Femur (tissue), 1 donor: ENCODE measurements around the gene SEPTIN12.
"Not testable (repeated sequence)": the region's sequence is repeated elsewhere in the genome, so short reads cannot be mapped to it uniquely, and the experiment has no call there.

Experiments used
- DNase-seq: peaks from one replicate; pipeline ENCODE4 v3.0.0-alpha.2; 2017

SEPTIN12 gene

DNA sequence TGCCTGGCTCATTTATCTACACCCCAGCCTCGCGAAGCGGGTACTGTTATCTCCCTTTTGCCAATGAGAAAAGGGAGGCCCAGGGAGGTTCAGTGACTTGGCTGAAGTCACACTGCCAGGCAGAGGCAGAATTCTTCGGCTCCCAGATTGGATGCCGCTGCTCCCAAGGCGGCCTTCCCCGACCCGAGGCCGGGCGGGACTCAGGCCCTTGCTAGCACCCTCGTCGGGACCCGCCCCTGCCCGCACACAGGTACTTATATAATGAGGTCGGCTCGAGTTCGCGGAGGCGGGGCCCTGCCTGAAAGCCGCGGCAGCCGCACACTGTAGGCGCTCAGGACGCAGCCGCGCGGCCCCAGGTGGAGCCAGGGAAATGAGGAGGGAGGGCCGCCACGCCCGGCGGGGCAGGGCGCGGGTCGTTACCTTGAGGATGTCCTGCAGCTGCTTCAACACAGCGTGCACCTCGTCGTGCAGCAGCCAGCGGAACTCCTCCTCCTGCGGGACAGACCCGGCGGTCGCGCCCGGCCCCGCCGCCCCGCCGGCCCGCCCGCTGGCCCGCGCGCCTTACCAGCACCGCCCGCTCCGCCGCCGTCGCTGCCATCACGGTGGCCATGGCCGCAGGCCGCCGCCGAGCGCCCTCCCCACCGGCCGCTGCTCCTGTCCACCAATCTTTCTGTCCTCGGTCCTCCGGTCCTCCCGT, 14.0 kb upstream of the SEPTIN12 start, which contains the start of gene ROGDI:
ROGDI (minus strand) TSS at position 672 of the 697 bp plus-strand sequence; CDS start at position 610, 62 bp downstream.
- DNase-seq: peak; percentile 67

DNA sequence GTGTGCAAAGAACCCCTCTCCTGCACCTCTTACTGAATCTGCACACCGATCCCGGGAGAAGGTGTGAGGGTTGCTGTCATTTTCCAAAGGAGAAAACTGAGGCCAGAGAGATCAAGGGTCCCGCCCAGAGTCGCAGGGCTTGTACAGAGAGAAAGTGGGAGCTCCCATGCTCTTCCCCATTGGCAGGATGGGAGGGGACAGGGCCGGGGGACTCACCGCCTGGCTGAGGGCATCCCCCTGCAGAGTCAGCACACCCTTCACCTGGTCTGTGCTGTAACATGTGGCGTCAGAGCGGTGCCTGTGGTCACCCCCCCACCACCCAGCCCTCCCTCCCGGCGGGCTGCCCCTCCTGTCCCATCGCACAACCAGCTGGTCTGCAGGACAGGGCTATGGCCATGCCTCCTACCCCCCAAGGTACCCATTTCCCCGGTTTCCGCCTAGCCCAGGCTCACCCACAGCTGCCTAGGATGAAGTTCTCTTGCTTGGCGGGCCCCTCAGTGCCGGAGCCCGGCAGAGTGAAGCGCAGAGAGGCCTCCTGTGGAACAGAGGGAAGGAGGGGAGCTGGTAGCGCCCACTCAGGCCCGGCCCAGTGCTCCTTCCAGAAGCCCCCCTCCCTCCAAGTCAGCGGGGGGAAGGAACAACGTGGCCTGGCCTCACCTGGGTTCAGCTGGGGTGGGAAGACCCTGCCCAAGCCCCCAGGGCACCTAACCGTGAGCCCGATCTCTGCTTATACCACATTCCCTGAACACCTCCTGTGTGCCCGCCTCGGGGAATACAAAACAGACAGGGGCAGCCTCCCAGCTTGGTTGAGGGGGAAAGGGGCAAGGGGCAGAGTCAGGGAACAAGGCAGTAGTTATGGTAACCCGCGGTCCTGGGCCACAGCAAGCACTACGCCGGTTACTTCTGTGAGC, 13.2 kb upstream of the SEPTIN12 start:
- DNase-seq: no peak

DNA sequence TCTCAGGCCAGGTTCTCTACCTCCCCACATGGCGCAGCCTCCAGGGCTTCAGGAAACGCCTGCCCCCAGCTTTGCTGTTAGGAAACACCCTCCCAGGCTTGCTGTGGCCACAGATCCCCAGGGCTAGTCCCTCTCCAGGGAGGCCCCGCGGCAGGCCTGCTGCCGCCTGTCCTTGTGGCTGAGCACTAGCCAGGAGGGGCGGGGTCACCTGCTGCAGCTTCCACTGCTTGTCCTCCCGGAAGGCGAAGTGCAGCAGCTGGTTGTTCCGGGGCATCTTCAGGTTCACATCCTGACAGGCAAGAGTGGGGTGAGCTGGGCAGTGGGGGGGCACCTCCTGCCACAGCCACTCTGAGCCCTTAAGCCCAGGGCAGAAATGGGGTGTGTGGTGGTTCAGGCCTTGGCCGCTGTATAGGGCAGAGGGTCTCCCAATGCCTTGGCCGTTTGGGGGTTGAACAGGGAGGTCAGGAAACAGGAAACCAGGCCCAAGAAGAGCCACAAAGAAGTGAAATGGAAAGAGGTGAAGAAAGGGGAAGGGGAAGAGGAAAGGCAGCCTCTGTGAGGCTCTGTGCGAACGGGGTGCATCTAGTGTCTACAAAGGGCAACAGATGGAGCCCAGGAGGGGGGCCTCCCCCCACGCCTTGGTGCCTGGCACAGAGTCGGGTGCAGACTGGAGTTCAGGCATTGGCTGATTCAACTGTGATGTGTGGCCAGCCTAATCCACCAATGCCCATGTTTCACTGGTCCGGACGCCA, 12.3 kb upstream of the SEPTIN12 start:
- DNase-seq: peak; percentile 55

DNA sequence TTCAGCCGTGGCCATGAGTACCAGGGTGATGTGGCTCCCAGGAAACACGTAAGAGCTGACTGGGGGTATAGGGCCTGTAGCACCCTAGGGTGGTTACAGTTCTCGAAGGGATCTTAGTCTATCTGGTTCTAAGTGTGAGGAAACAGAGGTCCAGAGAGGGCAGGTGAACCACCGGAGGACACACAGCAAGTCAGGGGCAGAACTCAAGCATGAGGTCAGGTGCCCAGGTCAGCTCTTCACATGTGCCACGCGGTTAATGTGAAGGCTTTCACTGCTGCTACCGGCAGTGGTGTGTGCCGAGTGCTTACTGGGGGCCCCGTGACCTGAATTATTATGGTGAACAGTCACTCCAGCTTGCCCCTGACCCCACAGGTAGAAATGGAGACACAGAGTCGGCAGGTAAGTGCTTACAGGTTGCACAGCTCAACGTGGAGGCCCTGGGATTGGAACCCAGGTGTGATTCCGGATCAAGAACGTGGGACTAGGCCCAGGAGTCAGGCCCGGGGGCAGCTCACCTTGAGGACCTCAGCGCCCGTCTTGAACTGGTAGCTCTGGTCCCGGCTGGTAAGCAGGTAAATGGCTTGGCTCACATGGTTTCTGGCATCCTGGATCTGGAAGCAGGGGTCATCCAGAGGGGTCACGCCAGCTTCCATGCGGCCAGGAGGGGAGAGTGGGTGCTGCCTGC, 11.2 kb upstream of the SEPTIN12 start:
- no peak for DNase-seq

DNA sequence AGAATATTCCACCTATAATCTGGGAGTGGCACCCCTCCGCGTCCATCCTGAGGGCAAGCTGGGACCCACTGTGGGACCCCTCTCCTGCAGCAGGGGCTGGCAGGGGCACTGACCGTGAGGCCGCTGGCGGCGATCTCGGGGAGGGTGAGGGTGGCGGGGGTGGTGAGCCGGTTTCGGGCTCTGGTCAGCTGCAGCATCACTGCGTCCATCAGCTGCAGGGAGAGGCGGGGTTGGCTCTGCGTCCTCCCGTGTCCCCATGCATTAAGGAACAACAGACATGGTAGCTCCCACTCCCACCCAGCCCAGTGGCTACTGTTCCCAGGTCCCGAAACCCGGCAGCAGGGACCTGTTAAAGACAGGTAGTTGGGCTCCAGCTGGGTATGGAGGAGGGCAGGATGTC, 10.3 kb upstream of the SEPTIN12 start:
- no peak for DNase-seq

DNA sequence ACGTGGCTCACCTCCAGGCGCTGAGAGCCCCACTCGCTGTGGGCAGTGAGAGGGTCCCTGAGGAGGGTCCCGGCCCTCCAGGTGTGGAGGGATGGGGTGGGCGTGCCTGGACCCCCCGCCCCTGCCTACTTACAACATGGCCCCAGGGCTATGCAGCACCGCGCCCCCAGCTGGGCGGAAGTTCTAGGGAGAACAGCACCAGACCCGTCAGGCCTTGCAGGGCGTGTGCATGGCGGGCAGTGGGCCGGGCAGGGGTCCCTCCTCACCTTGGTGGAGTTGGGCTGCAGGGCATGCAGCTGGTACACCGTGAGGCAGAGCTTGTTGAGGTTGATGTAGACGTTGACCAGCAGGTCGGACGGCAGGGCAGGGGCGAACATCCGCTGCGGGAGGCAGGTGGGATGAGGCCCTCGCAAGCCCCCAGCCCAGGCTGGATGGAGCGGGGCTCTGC, 9.7 kb upstream of the SEPTIN12 start:
- DNase-seq: no peak

DNA sequence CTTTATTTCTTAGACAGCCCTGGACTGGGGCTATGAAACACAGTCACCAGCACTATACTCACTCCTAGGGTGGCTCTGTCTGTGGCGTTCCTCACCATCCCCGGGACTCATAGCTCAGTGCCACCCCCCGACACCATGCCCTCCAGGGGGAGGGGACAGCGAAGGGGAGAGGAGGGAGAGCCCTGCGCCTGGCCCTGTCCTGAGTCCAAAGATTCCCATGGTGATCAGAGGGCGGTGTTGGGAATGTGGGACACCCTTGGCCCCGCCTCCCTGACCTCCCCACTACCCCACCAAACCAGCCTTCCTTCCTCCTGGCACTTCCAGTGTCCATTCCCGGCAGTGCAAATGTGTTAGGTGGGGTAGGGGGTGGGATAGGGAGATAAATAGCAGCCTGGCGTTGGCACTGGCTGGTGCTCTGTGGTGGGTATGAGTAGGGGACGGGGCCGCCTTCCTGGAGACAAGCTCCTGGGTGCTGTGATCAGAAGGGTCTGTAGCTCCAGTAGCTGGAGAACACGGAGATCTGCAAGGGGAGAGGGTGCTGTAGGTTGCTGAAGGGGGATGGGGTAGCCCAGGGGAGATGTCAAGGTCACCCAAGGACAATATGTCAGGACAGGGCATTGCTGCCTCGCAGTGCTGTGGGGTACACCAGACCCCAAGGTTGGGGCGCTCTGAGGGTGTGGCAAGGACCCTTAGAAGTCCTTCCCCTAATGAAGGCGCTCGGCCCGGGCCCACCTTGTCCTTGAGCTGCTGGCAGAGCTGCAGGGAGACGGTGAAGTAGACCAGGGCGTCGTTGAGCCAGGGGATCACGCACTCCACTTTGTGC, 9.0 kb upstream of the SEPTIN12 start:
- no peak for DNase-seq

DNA sequence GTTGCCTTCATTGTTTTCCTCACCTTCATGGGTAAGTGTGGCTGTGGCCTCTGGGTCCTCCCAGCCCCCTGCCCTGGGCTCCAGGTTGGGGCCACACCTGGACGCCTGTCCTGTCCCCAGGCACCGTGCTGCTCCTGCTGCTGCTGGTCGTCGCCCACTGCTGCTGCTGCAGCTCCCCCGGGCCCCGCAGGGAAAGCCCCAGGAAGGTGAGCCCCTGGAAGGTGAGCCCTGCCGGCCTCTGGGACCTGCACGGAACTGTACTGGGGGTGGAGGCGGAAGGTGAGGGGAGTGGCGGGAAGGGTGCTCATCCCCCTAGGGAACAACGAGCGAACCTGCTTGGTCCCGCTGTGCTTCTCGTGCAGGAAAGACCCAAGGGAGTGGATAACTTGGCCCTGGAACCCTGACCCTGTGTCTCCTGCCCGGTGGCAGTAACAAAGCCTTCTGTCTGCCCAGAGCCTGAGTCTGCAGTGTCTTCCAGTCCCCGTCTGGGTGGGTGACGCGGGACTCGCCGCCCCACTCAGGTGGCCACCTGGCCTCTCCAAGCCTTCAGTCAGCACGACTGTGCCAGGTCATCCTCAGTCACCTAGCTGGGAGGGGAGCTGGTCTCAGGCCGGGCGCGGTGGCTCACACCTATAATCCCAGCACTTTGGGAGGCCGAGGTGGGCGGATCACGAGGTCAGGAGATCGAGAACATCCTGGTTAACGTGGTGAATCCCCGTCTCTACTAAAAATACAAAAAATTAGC, 7.9 kb upstream of the SEPTIN12 start:
- DNase-seq: no peak

DNA sequence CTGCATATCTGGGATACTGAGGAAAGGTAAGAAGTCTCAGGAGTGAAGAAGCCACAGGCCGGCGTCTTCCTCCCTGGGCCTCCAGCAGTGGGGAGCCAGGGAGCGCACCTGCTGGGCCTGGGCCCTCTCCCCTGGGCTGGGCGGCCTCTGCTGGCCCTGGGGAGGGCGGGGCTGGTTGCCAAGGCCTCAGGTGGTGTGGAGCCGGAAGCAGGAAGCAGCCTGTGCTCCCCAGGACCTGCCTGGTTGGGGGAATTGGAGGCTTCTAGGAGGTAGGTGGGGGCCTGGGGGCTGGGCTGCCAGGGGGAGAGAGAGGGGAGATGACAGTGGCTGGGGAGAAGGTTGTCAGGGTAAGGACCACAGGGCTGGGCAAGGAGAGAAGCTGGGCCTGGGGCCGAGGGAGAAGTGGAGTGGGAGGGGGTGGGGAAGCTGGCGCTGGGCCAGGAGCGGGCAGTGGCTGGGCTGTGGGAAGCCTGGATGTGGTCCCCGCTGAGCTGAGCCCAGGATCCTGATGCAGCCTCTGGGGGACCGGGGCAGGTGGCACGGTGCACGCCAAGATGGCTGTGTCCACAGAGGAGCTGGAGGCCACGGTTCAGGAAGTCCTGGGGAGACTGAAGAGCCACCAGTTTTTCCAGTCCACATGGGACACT, 7.2 kb upstream of the SEPTIN12 start, which contains the start of gene SMIM22:
SMIM22 (plus strand) TSS at position 189 of the 647 bp plus-strand sequence; CDS start at position 555, 366 bp downstream.
- DNase-seq: no peak

DNA sequence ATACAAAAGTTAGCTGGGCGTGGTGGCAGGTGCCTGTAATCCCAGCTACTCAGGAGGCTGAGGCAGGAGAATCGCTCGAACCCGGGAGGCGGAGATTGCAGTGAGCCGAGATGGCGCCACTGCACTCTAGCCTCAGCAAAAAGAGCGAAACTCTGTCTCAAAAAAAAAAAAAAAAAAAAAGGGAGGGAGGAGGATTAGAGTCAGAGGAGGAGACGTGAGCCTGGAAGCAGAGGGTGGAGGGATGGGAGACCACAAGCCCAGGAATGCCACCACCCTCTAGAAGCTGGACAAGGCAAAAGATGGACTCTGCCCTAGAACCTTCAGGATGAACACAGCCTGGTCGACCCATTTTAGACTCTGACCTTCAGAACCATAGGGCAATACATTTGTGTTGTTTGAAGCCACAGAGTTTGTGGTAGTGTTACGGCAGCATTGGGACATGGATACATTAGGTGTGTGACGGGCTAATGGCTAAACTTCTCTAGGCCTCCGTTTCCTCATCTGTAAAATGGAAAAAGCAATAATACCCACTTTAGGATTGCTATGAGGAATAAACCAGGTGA, 4.9 kb upstream of the SEPTIN12 start:
- DNase-seq: no peak

DNA sequence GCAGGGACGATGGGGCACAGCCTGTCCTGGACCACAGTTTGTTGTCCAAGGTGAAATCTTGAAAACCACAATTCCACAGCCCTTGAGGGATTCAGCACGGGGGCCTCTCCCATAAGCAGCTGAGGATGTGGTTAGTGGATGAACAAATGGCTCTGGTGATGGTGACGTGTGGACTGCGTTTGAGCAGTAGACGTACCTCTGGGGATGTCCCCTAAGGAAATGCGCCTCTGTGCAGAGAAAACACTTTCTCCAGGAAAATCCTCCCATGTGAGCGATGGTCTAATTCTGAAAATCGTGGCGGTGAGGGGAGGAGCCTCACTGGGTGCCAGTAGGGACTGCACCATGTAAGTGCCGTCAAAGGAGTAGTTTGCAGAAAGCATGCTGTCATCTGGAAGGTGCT, 2.7 kb upstream of the SEPTIN12 start:
- DNase-seq: no peak

DNA sequence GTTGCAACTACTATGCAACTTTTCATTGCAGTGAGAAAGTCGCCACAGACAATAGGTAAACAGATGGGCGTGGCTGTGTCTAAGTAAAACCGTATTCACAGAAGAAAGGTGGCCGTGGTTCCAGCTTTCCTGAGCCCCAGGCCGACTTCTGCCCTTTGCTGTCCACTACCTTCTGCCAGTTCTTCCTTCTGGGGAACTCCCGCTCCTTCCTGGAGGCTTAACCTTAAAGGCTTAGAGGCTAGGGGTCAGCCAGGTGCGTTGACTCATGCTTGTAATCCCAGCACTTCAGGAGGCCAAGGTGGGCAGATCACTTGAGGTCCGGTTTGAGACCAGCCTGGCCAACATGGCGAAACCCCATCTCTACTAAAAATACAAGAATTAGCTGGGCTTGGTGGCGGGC, 2.1 kb upstream of the SEPTIN12 start:
- DNase-seq: no peak

DNA sequence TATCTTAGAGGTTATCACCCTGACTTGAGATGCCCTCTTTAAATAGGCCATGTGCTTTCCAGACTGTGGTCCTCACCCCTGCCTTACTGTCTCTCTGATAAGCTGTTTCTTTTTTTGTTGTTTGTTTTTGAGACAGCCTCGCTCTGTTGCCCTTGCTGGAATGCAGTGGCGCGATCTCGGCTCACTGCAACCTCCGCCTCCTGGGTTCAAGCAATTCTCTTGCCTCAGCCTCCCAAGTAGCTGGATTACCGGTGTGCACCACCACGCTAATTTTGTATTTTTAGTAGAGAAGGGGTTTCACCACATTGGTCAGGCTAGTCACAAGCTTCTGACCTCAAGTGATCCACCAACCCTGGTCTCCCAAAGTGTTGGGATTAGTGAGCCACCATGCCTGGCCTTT, 765 bp upstream of the SEPTIN12 start:
- no peak for DNase-seq

DNA sequence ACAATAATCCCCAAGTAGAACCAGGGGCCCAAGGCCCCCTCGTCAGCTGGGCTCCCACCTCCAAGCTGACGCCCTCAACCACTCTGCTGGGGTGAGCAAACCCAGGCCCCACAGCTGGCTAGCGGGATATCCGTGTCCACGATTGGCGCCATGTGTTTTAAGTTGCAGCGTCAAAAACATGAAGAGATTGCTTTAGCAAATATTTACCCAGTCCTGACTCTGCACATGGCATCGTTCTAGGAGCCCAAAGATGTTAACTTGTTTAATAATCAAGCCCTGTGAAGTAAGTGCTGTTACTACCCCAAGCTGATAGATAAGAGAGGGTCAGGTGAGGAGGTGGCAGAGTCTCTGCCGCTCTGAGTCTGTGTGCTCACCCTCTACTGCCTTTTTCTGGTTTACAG, 344 bp upstream of the SEPTIN12 start:
- no peak for DNase-seq

DNA sequence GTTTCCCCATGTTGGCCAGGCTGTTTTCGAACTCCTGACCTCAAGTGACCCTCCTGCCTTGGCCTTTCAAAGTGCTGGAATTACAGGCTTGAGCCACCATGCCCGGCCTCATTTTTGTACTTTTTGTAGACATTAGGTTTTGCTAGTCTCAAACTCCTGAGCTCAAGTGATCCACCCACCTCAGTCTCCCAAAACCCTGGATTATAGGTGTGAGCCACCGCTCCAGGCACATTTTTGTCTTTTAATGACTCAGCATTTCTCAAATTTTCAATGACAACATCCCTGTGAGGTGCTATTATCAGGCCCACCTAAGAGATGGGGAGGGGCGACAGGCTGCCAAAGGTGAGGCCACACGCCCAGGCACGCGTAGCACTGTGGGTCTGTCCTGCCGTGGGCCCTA, 1.1 kb downstream of the SEPTIN12 start:
- no peak for DNase-seq

DNA sequence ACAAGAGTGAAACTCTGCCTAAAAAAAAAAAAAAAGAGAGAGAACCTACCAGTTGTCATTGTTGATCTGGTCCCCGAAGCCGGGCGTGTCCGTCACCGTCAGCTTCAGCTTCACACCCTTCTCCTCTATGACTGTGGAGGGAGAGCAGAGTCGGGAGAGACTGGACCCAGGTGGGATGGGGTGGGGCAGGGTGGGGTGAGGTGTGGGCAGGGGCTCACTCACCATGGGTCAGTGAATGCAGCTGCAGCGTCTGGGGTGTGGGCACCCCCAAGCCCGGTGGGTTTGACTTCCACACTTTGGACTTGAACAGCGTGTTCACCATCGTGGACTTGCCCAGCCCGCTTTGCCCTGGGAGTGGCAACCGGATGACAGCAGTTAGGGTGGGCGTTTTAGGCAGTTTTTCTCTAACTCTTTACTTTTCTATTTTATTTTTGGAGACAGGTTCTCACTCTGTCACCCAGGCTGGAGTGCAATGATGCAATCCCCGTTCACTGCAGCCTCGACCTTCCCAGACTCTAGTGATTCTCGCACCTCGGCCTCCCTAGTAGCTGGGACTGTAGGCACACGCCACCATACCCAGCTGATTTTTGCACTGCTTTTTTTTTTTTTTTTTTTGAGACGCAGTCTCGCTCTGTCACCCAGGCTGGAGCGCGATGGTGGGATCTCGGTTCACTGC, 2.2 kb downstream of the SEPTIN12 start:
- DNase-seq: no peak

DNA sequence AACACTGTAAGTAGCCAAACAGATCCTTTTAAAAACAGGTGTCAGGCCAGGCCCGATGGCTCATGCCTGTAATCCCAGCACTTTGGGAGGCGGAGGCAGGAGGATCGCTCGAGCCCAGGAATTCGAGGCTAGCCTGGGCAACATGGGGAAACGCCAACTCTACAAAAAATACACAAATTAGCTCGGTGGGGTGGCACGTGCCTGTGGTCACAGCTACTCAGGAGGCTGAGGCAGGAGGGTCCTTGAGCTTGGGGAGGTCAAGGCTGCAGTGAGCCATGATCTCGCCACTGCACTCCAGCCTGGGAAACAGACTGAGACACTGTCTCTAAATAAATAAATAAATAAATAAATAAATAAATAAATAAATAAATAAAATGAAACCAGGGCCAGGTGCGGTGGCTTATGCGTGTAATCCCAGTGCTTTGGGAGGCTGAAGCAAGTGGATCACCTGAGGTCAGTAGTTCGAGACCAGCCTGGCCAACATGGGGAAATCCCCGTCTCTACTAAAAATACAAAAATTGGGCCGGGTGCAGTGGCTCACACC, 3.6 kb downstream of the SEPTIN12 start:
- not testable (repeated sequence) for DNase-seq

DNA sequence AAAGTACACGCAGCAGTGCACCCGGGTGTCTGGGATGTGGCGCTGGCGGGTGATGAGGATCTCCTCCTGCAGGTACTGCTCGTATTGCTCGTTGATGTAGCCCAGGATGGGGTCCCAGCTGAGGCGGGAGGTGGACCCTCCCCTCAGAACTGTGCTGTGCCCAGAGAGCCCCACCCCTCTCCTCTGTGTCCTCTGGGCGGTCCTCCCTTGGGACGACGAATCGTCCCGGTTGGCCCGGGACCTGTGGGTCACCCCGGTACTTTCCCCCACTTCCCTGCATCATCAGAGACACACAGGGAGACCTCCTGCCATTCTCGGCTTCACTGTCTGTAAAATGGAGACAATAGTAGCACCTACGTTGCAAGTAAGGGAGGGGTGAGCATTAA, 4.2 kb downstream of the SEPTIN12 start:
- DNase-seq: no peak
